Parathyroid adenoma (tissue), 2 donors: ENCODE measurements around the gene BDKRB2.
"Not testable (repeated sequence)": the region's sequence is repeated elsewhere in the genome, so short reads cannot be mapped to it uniquely, and the experiment has no call there.

Experiments
- H2AFZ ChIP-seq: fragments of 300-600 bp; sonication (generic); one replicate; pipeline ENCODE4 v1.7.0; 2017; ENCODE audit warnings: antibody characterized with exemption, mild to moderate bottlenecking
- H3K27ac ChIP-seq: fragments of 300-600 bp; sonication (generic); one replicate; pipeline ENCODE4 v1.7.0; 2017
- H3K27me3 ChIP-seq: fragments of 300-600 bp; sonication (generic); one replicate; pipeline ENCODE4 v1.7.0; 2017; ENCODE audit warnings: low read length; ENCODE audit not compliant: control insufficient read depth, insufficient read depth
- H3K36me3 ChIP-seq: fragments of 300-600 bp; sonication (generic); one replicate; pipeline ENCODE4 v1.7.0; 2017; ENCODE audit warnings: low read length; ENCODE audit not compliant: control insufficient read depth, insufficient read depth
- H3K4me1 ChIP-seq: fragments of 300-600 bp; sonication (generic); one replicate; pipeline ENCODE4 v1.7.0; 2017; ENCODE audit warnings: control low read depth
- H3K4me2 ChIP-seq: fragments of 300-600 bp; sonication (generic); one replicate; pipeline ENCODE4 v1.7.0; 2017; ENCODE audit warnings: low read length
- H3K4me3 ChIP-seq: fragments of 300-600 bp; sonication (generic); one replicate; pipeline ENCODE4 v1.7.0; 2017; ENCODE audit warnings: low read depth, low read length
- H3K79me2 ChIP-seq: fragments of 300-600 bp; sonication (generic); one replicate; pipeline ENCODE4 v1.7.0; 2017; ENCODE audit warnings: control low read depth
- H3K9ac ChIP-seq: fragments of 300-600 bp; sonication (generic); one replicate; pipeline ENCODE4 v1.7.0; 2017; ENCODE audit warnings: mild to moderate bottlenecking
- H3K9me3 ChIP-seq: fragments of 300-600 bp; sonication (generic); one replicate; pipeline ENCODE4 v1.7.0; 2017; ENCODE audit warnings: low read length; ENCODE audit not compliant: control insufficient read depth
- TF ChIP-seq, protein P1 (sequence below): fragments of 300-600 bp; sonication (generic); IDR thresholded peaks from one replicate; pipeline ENCODE4 v1.7.0; 2017; ENCODE audit warnings: antibody characterized with exemption, mild to moderate bottlenecking
- donor health status: primary hyperparathyroidism.

BDKRB2 gene

DNA sequence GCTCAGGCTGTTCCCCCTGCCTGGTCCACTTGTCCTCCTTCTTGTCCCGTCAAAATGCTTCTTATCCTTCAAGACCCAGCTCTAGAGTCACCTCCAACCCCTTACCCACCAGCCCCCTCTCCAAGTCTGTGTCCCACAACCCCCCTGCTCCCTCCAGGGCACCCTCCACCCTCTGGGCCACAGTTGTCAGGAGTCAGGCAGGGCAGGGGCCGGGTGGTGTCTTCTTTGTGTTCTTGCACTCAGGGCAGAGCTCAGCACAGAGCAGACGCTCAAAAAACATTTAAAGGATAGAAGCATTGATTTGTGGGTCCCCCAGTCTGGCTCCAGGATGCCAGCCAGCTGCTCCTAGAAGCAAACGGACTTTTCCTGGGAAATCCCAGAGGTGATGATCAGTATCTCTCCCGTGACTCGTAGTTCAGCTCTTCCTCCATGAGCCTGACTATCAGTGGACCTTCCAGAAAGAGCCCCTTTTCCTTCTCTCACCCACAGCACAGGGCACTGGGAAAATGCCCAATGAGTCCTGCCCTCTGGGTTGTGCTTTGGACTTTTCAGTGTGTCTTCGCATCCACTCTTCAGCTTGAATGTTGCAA, 34.1 kb downstream of the BDKRB2 start:
- Histone ChIP-seq H3K27ac (no peak overlapping the region), H3K4me1 (no peaks in the 10 kb centered on the region), H3K4me3 (no peak overlapping the region), H2AFZ (no peak overlapping the region), H3K36me3 (no peaks in the 10 kb centered on the region), H3K9ac (no peak overlapping the region), H3K4me2 (no peak overlapping the region), H3K79me2 (no peaks in the 10 kb centered on the region), H3K27me3 (no peaks in the 10 kb centered on the region), H3K9me3 (no peaks in the 10 kb centered on the region)
- TF ChIP-seq, protein P1, sequence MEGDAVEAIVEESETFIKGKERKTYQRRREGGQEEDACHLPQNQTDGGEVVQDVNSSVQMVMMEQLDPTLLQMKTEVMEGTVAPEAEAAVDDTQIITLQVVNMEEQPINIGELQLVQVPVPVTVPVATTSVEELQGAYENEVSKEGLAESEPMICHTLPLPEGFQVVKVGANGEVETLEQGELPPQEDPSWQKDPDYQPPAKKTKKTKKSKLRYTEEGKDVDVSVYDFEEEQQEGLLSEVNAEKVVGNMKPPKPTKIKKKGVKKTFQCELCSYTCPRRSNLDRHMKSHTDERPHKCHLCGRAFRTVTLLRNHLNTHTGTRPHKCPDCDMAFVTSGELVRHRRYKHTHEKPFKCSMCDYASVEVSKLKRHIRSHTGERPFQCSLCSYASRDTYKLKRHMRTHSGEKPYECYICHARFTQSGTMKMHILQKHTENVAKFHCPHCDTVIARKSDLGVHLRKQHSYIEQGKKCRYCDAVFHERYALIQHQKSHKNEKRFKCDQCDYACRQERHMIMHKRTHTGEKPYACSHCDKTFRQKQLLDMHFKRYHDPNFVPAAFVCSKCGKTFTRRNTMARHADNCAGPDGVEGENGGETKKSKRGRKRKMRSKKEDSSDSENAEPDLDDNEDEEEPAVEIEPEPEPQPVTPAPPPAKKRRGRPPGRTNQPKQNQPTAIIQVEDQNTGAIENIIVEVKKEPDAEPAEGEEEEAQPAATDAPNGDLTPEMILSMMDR = no peak

DNA sequence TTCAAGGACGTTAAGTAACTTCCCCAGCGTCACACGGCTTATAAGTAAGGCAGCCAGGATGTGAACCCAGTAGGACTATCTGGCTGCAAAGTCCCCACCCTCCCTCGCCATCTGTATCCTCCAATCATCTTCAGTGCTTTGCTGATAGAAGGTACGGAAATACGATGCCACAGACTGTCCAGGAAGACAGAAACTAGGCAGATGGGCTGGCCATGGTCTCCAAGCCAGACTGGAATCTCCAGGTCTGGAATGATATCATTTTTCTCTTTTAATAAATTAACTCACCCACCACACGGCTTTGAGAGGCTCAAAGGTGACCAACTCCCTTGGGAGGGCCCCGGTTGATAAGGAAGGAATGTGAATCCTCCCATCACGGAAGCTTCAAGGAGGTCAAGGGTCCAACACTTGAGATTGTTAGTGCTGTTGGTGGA, 35.1 kb downstream of the BDKRB2 start:
- Histone ChIP-seq H3K79me2 (no peaks in the 10 kb centered on the region), H3K9me3 (no peaks in the 10 kb centered on the region), H3K4me2 (no peak overlapping the region), H3K27me3 (no peaks in the 10 kb centered on the region), H3K27ac (no peak overlapping the region), H3K9ac (no peak overlapping the region), H3K4me1 (no peaks in the 10 kb centered on the region), H2AFZ (no peak overlapping the region), H3K36me3 (no peaks in the 10 kb centered on the region), H3K4me3 (no peak overlapping the region)
- TF ChIP-seq, protein P1 = no peak

DNA sequence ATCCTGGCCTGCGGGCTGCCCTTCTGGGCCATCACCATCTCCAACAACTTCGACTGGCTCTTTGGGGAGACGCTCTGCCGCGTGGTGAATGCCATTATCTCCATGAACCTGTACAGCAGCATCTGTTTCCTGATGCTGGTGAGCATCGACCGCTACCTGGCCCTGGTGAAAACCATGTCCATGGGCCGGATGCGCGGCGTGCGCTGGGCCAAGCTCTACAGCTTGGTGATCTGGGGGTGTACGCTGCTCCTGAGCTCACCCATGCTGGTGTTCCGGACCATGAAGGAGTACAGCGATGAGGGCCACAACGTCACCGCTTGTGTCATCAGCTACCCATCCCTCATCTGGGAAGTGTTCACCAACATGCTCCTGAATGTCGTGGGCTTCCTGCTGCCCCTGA, 36.0 kb downstream of the BDKRB2 start:
- Histone ChIP-seq H3K36me3 (no peaks in the 10 kb centered on the region), H2AFZ (no peak overlapping the region), H3K27me3 (no peaks in the 10 kb centered on the region), H3K4me2 (no peak overlapping the region), H3K79me2 (no peaks in the 10 kb centered on the region), H3K4me3 (no peak overlapping the region), H3K9me3 (no peaks in the 10 kb centered on the region), H3K27ac (no peak overlapping the region), H3K4me1 (no peaks in the 10 kb centered on the region), H3K9ac (no peak overlapping the region)
- TF ChIP-seq, protein P1 = no peak

DNA sequence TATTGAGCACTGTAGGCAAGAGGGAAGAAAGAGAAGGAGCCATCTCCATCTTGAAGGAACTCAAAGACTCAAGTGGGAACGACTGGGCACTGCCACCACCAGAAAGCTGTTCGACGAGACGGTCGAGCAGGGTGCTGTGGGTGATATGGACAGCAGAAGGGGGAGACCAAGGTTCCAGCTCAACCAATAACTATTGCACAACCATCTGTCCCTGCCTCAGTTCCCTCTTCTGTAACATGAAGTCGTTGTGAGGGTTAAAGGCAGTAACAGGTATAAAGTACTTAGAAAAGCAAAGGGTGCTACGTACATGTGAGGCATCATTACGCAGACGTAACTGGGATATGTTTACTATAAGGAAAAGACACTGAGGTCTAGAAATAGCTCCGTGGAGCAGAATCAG, 37.5 kb downstream of the BDKRB2 start:
- no peaks in the 10 kb centered on the region for H3K9me3 ChIP-seq
- no peak overlapping the region for H3K4me2 ChIP-seq
- TF ChIP-seq, protein P1 = no peak
- no peaks in the 10 kb centered on the region for H3K79me2 ChIP-seq
- no peak overlapping the region for H3K4me3 ChIP-seq
- H2AFZ ChIP-seq = no peak overlapping the region
- no peak overlapping the region for H3K9ac ChIP-seq
- no peaks in the 10 kb centered on the region for H3K36me3 ChIP-seq
- no peak overlapping the region for H3K27ac ChIP-seq
- H3K27me3 ChIP-seq = no peaks in the 10 kb centered on the region
- no peaks in the 10 kb centered on the region for H3K4me1 ChIP-seq

DNA sequence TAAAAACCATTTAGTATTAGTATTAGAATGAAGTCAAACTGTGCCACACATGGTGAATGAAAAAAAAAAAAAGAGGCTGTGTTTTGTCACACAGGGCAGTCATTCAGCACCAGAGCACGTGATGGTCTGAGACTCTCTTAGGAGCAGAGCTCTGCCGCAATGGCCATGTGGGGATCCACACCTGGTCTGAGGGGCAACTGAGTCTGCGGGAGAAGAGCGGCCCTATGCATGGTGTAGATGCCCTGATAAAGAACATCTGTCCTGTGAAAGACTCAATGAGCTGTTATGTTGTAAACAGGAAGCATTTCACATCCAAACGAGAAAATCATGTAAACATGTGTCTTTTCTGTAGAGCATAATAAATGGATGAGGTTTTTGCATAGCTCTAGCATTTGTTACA, 39.1 kb downstream of the BDKRB2 start:
- H3K9me3 ChIP-seq = no peaks in the 10 kb centered on the region
- no peak overlapping the region for H3K9ac ChIP-seq
- H3K4me3 ChIP-seq = no peak overlapping the region
- TF ChIP-seq, protein P1 = no peak
- no peak overlapping the region for H3K4me2 ChIP-seq
- no peaks in the 10 kb centered on the region for H3K36me3 ChIP-seq
- H2AFZ ChIP-seq = no peak overlapping the region
- H3K4me1 ChIP-seq = no peaks in the 10 kb centered on the region
- H3K79me2 ChIP-seq = no peaks in the 10 kb centered on the region
- H3K27ac ChIP-seq = no peak overlapping the region
- no peaks in the 10 kb centered on the region for H3K27me3 ChIP-seq

DNA sequence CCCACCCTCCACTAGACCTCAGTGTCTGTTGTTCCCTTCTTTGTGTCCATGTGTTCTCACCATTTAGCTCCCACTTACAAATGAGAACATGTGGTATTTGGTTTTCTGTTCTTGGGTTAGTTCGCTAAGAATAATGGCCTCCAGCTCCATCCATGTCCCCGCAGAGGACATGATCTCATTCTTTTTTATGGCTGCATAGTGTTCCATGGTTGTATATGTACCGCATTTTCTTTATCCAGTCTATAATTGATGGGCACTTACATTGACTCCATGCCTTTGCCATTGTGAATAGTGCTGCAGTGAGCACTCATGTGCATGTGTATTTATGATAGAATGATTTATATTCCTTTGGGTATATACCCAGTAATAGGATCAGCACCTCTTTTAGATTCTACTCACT, 40.4 kb downstream of the BDKRB2 start:
- not testable (repeated sequence) for H3K79me2 ChIP-seq, H3K36me3 ChIP-seq, H3K4me2 ChIP-seq, H3K4me1 ChIP-seq, H3K4me3 ChIP-seq, H3K9me3 ChIP-seq, H3K27me3 ChIP-seq, H2AFZ ChIP-seq, H3K9ac ChIP-seq, H3K27ac ChIP-seq
